ENCODE results near the gene AMFR.
A peak's percentile ranks its signal among the peaks of the same experiment; 100 is the strongest.

AMFR gene

GRCh38 chr16:56321571-56321970 lies 103.8 kb downstream of the AMFR start:
- in situ Hi-C loops (cut with HindIII; ENCODE audit: low pct_unique_long_range_greater_than_20kb, low sequenced_read_pairs), result no loop called here
- DNase-seq (ENCODE audit: low read depth in 1 of 2, low spot score in 1 of 2), result no peak
- TF ChIP-seq JUND (IDR thresholded peaks at IDR 0.05; ENCODE audit: low read depth), result no peak

GRCh38 chr16:56320811-56321558 lies 104.4 kb downstream of the AMFR start:
- no peak for DNase-seq (ENCODE audit: low read depth in 1 of 2, low spot score in 1 of 2)
- TF ChIP-seq JUND (IDR thresholded peaks at IDR 0.05; ENCODE audit: low read depth), result no peak
- in situ Hi-C loops (cut with HindIII; ENCODE audit: low pct_unique_long_range_greater_than_20kb, low sequenced_read_pairs), result no loop called here

- in situ Hi-C loops (cut with HindIII; ENCODE audit: low pct_unique_long_range_greater_than_20kb, low sequenced_read_pairs), result no loop called here
- no peak for TF ChIP-seq JUND (IDR thresholded peaks at IDR 0.05; ENCODE audit: low read depth)
These were observed 105.3 kb downstream of the AMFR start for GRCh38 chr16:56320056-56320455.

GRCh38 chr16:56319376-56319775 lies 106.0 kb downstream of the AMFR start:
- in situ Hi-C loops (cut with HindIII; ENCODE audit: low pct_unique_long_range_greater_than_20kb, low sequenced_read_pairs), result no loop called here
- no peak for TF ChIP-seq JUND (IDR thresholded peaks at IDR 0.05; ENCODE audit: low read depth)
- DNase-seq (ENCODE audit: low read depth in 1 of 2, low spot score in 1 of 2), result no peak

More at GRCh38 chr16:56320056-56320455, 105.3 kb downstream of the AMFR start:
- DNase-seq (ENCODE audit: low read depth in 1 of 2, low spot score in 1 of 2), result no peak

DNA sequence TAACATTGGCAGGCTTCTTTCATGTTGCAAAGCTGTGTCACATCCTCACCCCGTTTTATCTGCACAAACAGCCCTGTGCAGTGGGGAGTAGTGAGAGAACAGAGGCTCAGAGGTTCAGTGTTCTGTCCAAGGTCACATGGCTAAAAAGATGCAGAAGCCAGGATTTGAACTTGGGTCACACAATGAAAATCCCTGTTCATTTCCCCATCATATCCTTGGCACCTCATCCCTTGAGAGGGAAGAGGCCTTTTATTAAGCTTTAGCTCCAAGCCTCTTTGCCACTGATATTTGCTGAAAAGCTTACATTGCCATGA lies 106.6 kb downstream of the AMFR start:
- no peak for TF ChIP-seq JUND (IDR thresholded peaks at IDR 0.05; ENCODE audit: low read depth)
- no peak for DNase-seq (ENCODE audit: low read depth in 1 of 2, low spot score in 1 of 2)
- in situ Hi-C loops (cut with HindIII; ENCODE audit: low pct_unique_long_range_greater_than_20kb, low sequenced_read_pairs), result no loop called here

DNA sequence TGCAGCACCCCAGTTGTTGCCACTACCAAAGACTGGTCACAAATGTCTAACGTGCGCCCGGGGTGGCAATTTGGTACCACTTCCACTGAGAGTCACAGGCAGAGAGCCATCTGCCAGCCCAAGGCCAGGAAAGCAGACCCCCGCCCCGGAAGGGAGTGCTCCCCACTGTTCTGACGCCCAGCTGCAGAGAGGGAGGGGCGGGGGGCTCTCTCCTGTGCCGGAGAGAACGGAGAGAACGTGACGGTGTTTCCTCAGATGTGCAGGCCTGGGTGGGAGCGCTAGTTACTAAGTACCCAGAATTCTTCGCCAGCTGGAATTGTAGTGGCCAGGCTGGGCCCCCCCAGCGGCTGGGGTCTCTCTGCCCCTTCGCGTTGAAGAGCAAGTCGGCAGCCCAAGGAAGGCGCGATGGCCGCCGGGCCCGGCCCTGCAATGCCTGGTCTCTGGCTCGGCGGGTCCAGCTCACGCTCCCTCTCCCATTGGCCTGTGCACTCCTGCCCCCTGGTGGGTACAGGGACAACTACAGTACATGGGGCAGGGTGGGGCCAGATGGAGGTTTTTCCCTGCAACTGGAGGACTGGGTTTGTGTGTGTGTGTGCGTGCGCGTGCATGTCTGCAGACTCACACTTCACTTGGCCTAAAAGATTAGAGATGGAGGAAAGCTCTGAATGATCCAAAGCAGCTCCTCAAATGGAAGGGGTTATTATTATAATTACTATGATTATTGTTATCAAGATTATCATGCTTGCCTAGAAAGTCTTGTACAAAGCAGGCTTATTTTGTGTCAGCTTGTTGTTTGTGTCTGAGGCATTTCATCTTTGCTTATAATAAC lies 107.1 kb downstream of the AMFR start:
- TF ChIP-seq JUND (IDR thresholded peaks at IDR 0.05; ENCODE audit: low read depth), result no peak
- DNase-seq (ENCODE audit: low read depth in 1 of 2, low spot score in 1 of 2), result peak; percentile 68 to 79
- in situ Hi-C loops (cut with HindIII; ENCODE audit: low pct_unique_long_range_greater_than_20kb, low sequenced_read_pairs), result no loop called here

DNA sequence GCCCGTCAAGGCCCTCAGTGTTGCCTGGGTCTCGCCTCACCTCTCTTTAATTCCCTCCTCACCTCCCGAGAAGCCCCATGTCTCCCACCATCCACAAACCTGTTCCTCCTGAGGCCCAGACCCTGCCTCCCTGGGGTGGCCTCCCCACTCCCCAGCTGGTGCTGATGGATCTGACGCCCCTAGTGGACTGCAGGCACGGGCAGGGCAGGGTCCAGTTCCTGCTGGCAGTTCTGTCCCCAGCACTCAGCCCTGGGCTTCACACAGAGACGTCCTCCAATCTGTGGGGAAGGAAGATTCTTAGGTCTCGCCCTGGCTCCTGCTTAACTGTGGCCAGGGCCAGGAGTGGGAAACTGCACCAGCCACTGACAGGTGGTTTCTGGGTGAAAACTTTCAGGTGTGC lies 108.8 kb downstream of the AMFR start:
- DNase-seq (ENCODE audit: low read depth in 1 of 2, low spot score in 1 of 2), result no peak
- no peak for TF ChIP-seq JUND (IDR thresholded peaks at IDR 0.05; ENCODE audit: low read depth)
- in situ Hi-C loops (cut with HindIII; ENCODE audit: low pct_unique_long_range_greater_than_20kb, low sequenced_read_pairs), result no loop called here

DNA sequence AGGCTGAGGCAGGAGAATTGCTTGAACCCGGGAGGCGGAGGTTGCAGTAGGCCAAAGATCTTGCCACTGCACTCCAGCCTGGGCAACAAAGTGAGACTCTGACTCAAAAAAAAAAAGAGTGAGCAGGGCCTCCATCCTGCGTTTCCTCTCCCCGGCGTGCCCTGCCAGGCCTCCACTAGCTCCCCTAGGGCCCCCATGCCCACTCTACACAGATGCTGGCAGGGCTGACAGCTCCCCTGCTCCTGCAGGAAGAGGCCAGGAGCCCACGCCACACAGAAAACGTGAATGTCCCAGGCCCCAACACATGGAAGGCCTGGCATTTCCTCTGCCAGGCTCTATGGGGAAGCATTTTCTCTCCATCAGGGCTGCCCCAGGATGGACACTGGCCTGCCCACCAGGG lies 109.4 kb downstream of the AMFR start:
- no peak for DNase-seq (ENCODE audit: low read depth in 1 of 2, low spot score in 1 of 2)
- no peak for TF ChIP-seq JUND (IDR thresholded peaks at IDR 0.05; ENCODE audit: low read depth)
- in situ Hi-C loops (cut with HindIII; ENCODE audit: low pct_unique_long_range_greater_than_20kb, low sequenced_read_pairs), result no loop called here

GRCh38 chr16:56314244-56314850 lies 111.0 kb downstream of the AMFR start:
- DNase-seq (ENCODE audit: low read depth in 1 of 2, low spot score in 1 of 2), result no peak
- in situ Hi-C loops (cut with HindIII; ENCODE audit: low pct_unique_long_range_greater_than_20kb, low sequenced_read_pairs), result no loop called here
- TF ChIP-seq JUND (IDR thresholded peaks at IDR 0.05; ENCODE audit: low read depth), result no peak

DNA sequence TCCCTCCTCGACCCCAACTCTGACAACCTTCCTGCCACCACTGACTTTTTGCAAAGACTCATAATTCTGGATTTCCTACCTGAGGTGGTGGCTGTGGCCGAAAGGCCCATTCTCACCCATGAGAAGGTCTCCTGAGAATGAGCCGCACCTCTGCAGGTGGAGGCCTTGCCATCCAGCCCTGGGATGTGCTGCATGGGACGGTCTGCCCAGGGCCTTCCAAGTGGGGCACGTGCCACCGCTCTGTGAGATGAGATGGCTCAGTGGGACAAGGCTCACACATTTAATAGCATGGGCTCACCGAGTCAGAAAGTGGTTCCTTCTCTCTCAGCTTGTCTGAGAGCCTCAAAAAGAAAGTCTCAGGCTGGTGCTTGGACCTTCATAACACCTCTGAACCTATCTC lies 112.8 kb downstream of the AMFR start:
- DNase-seq (ENCODE audit: low read depth in 1 of 2, low spot score in 1 of 2), result no peak
- in situ Hi-C loops (cut with HindIII; ENCODE audit: low pct_unique_long_range_greater_than_20kb, low sequenced_read_pairs), result no loop called here
- no peak for TF ChIP-seq JUND (IDR thresholded peaks at IDR 0.05; ENCODE audit: low read depth)

- TF ChIP-seq JUND (IDR thresholded peaks at IDR 0.05; ENCODE audit: low read depth), result no peak
- in situ Hi-C loops (cut with HindIII; ENCODE audit: low pct_unique_long_range_greater_than_20kb, low sequenced_read_pairs), result no loop called here
- no peak for DNase-seq (ENCODE audit: low read depth in 1 of 2, low spot score in 1 of 2)
These were observed 113.4 kb downstream of the AMFR start for GRCh38 chr16:56312028-56312300.

All from T47D (cell line).